ENCODE results near the gene CKMT2. TPM values are rescaled to one million over a fixed set of nuclear protein-coding genes. Genes with fewer than 3 reads are reported as not detected.

The CKMT2 gene
- total and polyA plus RNA-seq, 2 of the 4 experiments (the other 2 are of a cell fraction) = 0.21 to 0.36 TPM

DNA sequence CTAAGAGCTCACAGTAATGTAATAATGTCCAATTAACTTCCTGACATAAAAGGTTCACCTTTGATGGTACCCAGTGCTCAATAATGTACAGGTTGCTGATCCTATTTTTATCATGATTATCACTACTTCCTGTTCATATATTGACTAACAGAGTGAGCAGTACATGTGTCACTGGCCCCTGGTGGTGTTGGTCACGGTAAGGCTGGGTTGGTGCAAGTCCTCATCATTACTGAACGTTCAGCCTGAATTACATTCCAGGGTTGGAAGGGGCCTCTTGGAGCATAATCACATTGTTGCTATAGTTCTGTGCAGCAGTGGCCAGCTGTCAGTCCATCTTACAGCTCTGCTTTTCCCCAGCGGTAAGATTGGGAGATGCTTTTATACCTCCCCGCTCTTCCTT, 24.2 kb upstream of the CKMT2 start:
- H4K5ac ChIP-seq (ENCODE audit: low read depth, low read length) = no peak overlapping the region
- no peak overlapping the region for H2AFZ ChIP-seq (replicated peaks; ENCODE audit: low read length, poor library complexity)
- dilution Hi-C loops (cut with HindIII; ENCODE audit: low sequenced_read_pairs, unreplicated experiment) = no loop called here
- H2BK5ac ChIP-seq (ENCODE audit: low read depth, low read length, poor library complexity, severe bottlenecking) = no peak overlapping the region
- ChIA-PET CTCF (no interaction called here), POLR2A (ENCODE audit: unreplicated experiment) (no interaction called here)
- H3K9me1 ChIP-seq (ENCODE audit: insufficient read depth, low read length) = peaks cover 4% of the 10 kb centered on the region; the same call in 1 of the 2 replicates
- no peak overlapping the region for H3K9ac ChIP-seq (ENCODE audit: low read depth, low read length)
- H2BK15ac ChIP-seq (ENCODE audit: low read depth, low read length) = no peak overlapping the region
- WGBS, 2 experiments (ENCODE audit: extremely low coverage in 2 of 2, insufficient read length in 1 of 2) = 40% methylated on average over 1 of the region's 4 CpGs; no CpG with 5 or more reads in 1 of the 2 experiments
- H3K4ac ChIP-seq (ENCODE audit: low read depth, low read length) = no peak overlapping the region
- no peak overlapping the region for H2BK120ac ChIP-seq (ENCODE audit: low read depth, low read length)
- H3K18ac ChIP-seq (ENCODE audit: low read depth, low read length) = no peak overlapping the region
- no peak overlapping the region for H4K91ac ChIP-seq (ENCODE audit: insufficient read depth, low read depth, low read length)
- no peaks in the 10 kb centered on the region for H3K4me1 ChIP-seq (ENCODE audit: control insufficient read depth, insufficient read depth, low read length)
- ATAC-seq (ENCODE audit: low read depth) = no peak
- H3K14ac ChIP-seq (replicated peaks; ENCODE audit: low read depth, low read length) = no peak overlapping the region
- no peak overlapping the region for H2BK20ac ChIP-seq (ENCODE audit: low read depth, low read length)
- H3K79me1 ChIP-seq (ENCODE audit: low read depth in 1 of 2, low read length in 2 of 2) = no peaks in the 10 kb centered on the region
- DNase-seq = peak; percentile 36
- no peak overlapping the region for H2AK5ac ChIP-seq (ENCODE audit: low read depth, low read length)
- in situ Hi-C loops (cut with MboI; ENCODE audit: low sequenced_read_pairs) = no loop called here
- H4K8ac ChIP-seq (ENCODE audit: low read depth in 2 of 2, low read length in 2 of 2) = no peak overlapping the region
- intact Hi-C loops (cut with micrococcal nuclease) = no loop called here
- H3K27me3 ChIP-seq (ENCODE audit: control insufficient read depth, insufficient read depth, low read length) = no peaks in the 10 kb centered on the region
- no TSS peak for BruUV-seq (replicated peaks)
- peaks cover 5% of the 10 kb centered on the region; the same call in 1 of the 2 replicates for H3K36me3 ChIP-seq (ENCODE audit: control insufficient read depth, insufficient read depth, low read length)
- no peak overlapping the region for H2AK9ac ChIP-seq (replicated peaks; ENCODE audit: low read depth, low read length, poor library complexity)
- H3K56ac ChIP-seq (ENCODE audit: extremely low read depth, insufficient read depth, low read length) = no peak overlapping the region
- TF ChIP-seq BHLHE40 (IDR thresholded peaks at IDR 0.05; ENCODE audit: low read depth, low read length) (no peak), SMC3 (IDR thresholded peaks at IDR 0.05; ENCODE audit: low read depth, low read length) (no peak), CEBPB (IDR thresholded peaks at IDR 0.05; ENCODE audit: low read depth, low read length) (no peak), USF2 (IDR thresholded peaks at IDR 0.05; ENCODE audit: low read depth, low read length) (no peak), RFX5 (IDR thresholded peaks at IDR 0.05; ENCODE audit: low read depth, low read length) (no peak), CTCF (conservative IDR thresholded peaks at IDR 0.05; ENCODE audit: low read depth, low read length) (no peak), NFE2L2 (IDR thresholded peaks at IDR 0.05; ENCODE audit: low read depth, low read length) (no peak), MXI1 (IDR thresholded peaks at IDR 0.05; ENCODE audit: borderline replicate concordance, low read depth, low read length) (no peak), POLR2A (IDR thresholded peaks at IDR 0.05; ENCODE audit: low read depth, low read length) (no peak), CHD1 (IDR thresholded peaks at IDR 0.05; ENCODE audit: low read depth, low read length) (no peak), FOS (IDR thresholded peaks at IDR 0.05; ENCODE audit: low read depth, low read length) (no peak), ELK1 (IDR thresholded peaks at IDR 0.05; ENCODE audit: borderline replicate concordance, low read depth, low read length) (no peak), MAZ (IDR thresholded peaks at IDR 0.05; ENCODE audit: borderline replicate concordance, low read depth, low read length) (no peak), RAD21 (IDR thresholded peaks at IDR 0.05; ENCODE audit: low read length) (no peak), MAFK (IDR thresholded peaks at IDR 0.05; ENCODE audit: low read depth, low read length) (no peak)
- no peak overlapping the region for H3K27ac ChIP-seq (ENCODE audit: insufficient read depth, low read length)
- no peaks in the 10 kb centered on the region; the same call in 1 of the 2 replicates for H4K20me1 ChIP-seq (ENCODE audit: insufficient read depth, low read length)
- H3K9me3 ChIP-seq (ENCODE audit: control insufficient read depth, insufficient read depth, low read length) = no peaks in the 10 kb centered on the region
- no peak overlapping the region for H3K4me3 ChIP-seq (ENCODE audit: insufficient read depth, low read depth, low read length)
- H3K23ac ChIP-seq (ENCODE audit: low read depth, low read length) = no peak overlapping the region
- H3K4me2 ChIP-seq (ENCODE audit: low read depth, low read length) = no peak overlapping the region

Measured in IMR-90 (cell line).